ENCODE data around the gene ENTPD8. TPM values are rescaled to one million over a fixed set of nuclear protein-coding genes. Genes with fewer than 3 reads are reported as not detected.

ENTPD8 gene
- total and polyA plus RNA-seq, 2 of the 13 experiments (the other 11 are each of a cell fraction or from before 2014, with no cell fraction given): 0.26 to 0.44 TPM

GRCh38 chr9:137422604-137423513 lies 18.3 kb downstream of the ENTPD8 start, which contains the start of the genes EXD3 and NOXA1 (continued):
- TF ChIP-seq PRDM15 (CRISPR knock-in tag; IDR thresholded peaks at IDR 0.05): 0 out of 2 replicates have a peak, but pooled peaks have one; percentile 38
- no peak for TF ChIP-seq CENPX (CRISPR knock-in tag; IDR thresholded peaks at IDR 0.05)
- peak; percentile 58; the same call in 1 of the 2 replicates for TF ChIP-seq ZNF235 (CRISPR knock-in tag; IDR thresholded peaks at IDR 0.05; ENCODE audit: borderline replicate concordance)
- TF ChIP-seq WIZ (CRISPR knock-in tag; IDR thresholded peaks at IDR 0.05): no peak
- TF ChIP-seq ZNF232 (CRISPR knock-in tag; IDR thresholded peaks at IDR 0.05; ENCODE audit: borderline replicate concordance): no peak
- no peak for TF ChIP-seq ZNF605 (CRISPR knock-in tag; IDR thresholded peaks at IDR 0.05)
- TF ChIP-seq MYC (CRISPR knock-in tag; IDR thresholded peaks at IDR 0.05; ENCODE audit: borderline replicate concordance): peak; percentile 83
- 0 out of 2 replicates have a peak, but pooled peaks have one; percentile 52 for TF ChIP-seq TP53 (CRISPR knock-in tag; conservative IDR thresholded peaks at IDR 0.05)
- TF ChIP-seq IKZF5 (CRISPR knock-in tag; IDR thresholded peaks at IDR 0.05): peak; percentile 46; the same call in 1 of the 2 replicates
- TF ChIP-seq MTF2 (CRISPR knock-in tag; IDR thresholded peaks at IDR 0.05; ENCODE audit: borderline replicate concordance): peak; percentile 84; the same call in 1 of the 2 replicates
- no peak for TF ChIP-seq CENPT (CRISPR knock-in tag; IDR thresholded peaks at IDR 0.05; ENCODE audit: low read depth)
- no peak for TF ChIP-seq SETDB1 (CRISPR knock-in tag; IDR thresholded peaks at IDR 0.05; ENCODE audit: borderline replicate concordance)
- TF ChIP-seq ZHX1 (CRISPR knock-in tag; IDR thresholded peaks at IDR 0.05; ENCODE audit: low read depth): peak; percentile 36; the same call in 1 of the 2 replicates
- TF ChIP-seq ZNF619 (CRISPR knock-in tag; IDR thresholded peaks at IDR 0.05): 0 out of 2 replicates have a peak, but pooled peaks have one; percentile 35
- TF ChIP-seq ZBTB7B (CRISPR knock-in tag; IDR thresholded peaks at IDR 0.05): peak; percentile 74
- TF ChIP-seq ZNF263 (CRISPR knock-in tag; IDR thresholded peaks at IDR 0.05): peak; percentile 43
- TF ChIP-seq ATF6 (CRISPR knock-in tag; conservative IDR thresholded peaks at IDR 0.05): no peak
